ENCODE results near the gene ARHGAP24.
"Not testable (repeated sequence)": the region's sequence is repeated elsewhere in the genome, so short reads cannot be mapped to it uniquely, and the experiment has no call there.

The ARHGAP24 gene

GRCh38 chr4:85951099-85951498 lies 476.1 kb downstream of the ARHGAP24 start:
- Histone ChIP-seq H3K9me3 (ENCODE audit: control insufficient read depth in 2 of 2, low read length in 2 of 2) (no peaks in the 10 kb centered on the region), H3K36me3 (ENCODE audit: control insufficient read depth in 2 of 2, insufficient read depth in 2 of 2, low read length in 2 of 2) (no peaks in the 10 kb centered on the region), H3K27ac (ENCODE audit: low read depth in 2 of 2, low read length in 2 of 2) (no peak overlapping the region), H3K4me1 (ENCODE audit: control insufficient read depth in 2 of 2, insufficient read depth in 2 of 2, low read length in 2 of 2) (no peaks in the 10 kb centered on the region), H3K9ac (ENCODE audit: low read depth in 1 of 2, low read length in 2 of 2) (no peak overlapping the region), H3K27me3 (ENCODE audit: control insufficient read depth in 2 of 2, insufficient read depth in 2 of 2, low read length in 2 of 2) (no peaks in the 10 kb centered on the region), H3K4me3 (ENCODE audit: low read length in 2 of 2) (no peak overlapping the region)

- no peaks in the 10 kb centered on the region for H3K9me3 ChIP-seq (ENCODE audit: control insufficient read depth in 2 of 2, low read length in 2 of 2)
- no peak overlapping the region for H3K9ac ChIP-seq (ENCODE audit: low read depth in 1 of 2, low read length in 2 of 2)
- no peaks in the 10 kb centered on the region for H3K4me1 ChIP-seq (ENCODE audit: control insufficient read depth in 2 of 2, insufficient read depth in 2 of 2, low read length in 2 of 2)
- H3K4me3 ChIP-seq (ENCODE audit: low read length in 2 of 2), result no peak overlapping the region
- H3K27me3 ChIP-seq (ENCODE audit: control insufficient read depth in 2 of 2, insufficient read depth in 2 of 2, low read length in 2 of 2), result no peaks in the 10 kb centered on the region
- no peak overlapping the region for H3K27ac ChIP-seq (ENCODE audit: low read depth in 2 of 2, low read length in 2 of 2)
- H3K36me3 ChIP-seq (ENCODE audit: control insufficient read depth in 2 of 2, insufficient read depth in 2 of 2, low read length in 2 of 2), result no peaks in the 10 kb centered on the region
Measured at GRCh38 chr4:85952528-85952927, 477.6 kb downstream of the ARHGAP24 start.

GRCh38 chr4:85952972-85953650 lies 478.2 kb downstream of the ARHGAP24 start:
- Histone ChIP-seq H3K27ac (ENCODE audit: low read depth in 2 of 2, low read length in 2 of 2) (no peak overlapping the region), H3K9me3 (ENCODE audit: control insufficient read depth in 2 of 2, low read length in 2 of 2) (no peaks in the 10 kb centered on the region), H3K4me3 (ENCODE audit: low read length in 2 of 2) (no peak overlapping the region), H3K4me1 (ENCODE audit: control insufficient read depth in 2 of 2, insufficient read depth in 2 of 2, low read length in 2 of 2) (no peaks in the 10 kb centered on the region), H3K9ac (ENCODE audit: low read depth in 1 of 2, low read length in 2 of 2) (no peak overlapping the region), H3K36me3 (ENCODE audit: control insufficient read depth in 2 of 2, insufficient read depth in 2 of 2, low read length in 2 of 2) (no peaks in the 10 kb centered on the region), H3K27me3 (ENCODE audit: control insufficient read depth in 2 of 2, insufficient read depth in 2 of 2, low read length in 2 of 2) (no peaks in the 10 kb centered on the region)

DNA sequence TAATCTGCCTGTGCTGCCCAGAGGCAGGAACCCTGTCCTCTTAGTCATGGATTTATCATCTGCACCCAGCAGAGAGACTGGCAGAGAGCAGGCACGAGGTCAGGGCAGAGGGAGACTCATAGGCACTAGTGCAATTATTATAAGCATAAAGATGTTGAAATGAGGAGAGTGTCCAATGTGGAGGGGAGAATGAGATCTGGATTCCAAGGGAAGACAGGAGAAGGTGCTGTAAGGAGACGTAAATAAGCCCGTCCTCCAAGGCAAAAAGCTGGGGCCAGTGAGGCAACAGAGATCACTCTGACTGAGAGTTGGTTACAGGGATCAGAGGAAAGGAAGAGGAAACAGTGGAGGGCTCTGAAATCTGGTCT lies 478.7 kb downstream of the ARHGAP24 start:
- Histone ChIP-seq H3K9ac (ENCODE audit: low read depth in 1 of 2, low read length in 2 of 2) (no peak overlapping the region), H3K27me3 (ENCODE audit: control insufficient read depth in 2 of 2, insufficient read depth in 2 of 2, low read length in 2 of 2) (no peaks in the 10 kb centered on the region), H3K4me1 (ENCODE audit: control insufficient read depth in 2 of 2, insufficient read depth in 2 of 2, low read length in 2 of 2) (no peaks in the 10 kb centered on the region), H3K36me3 (ENCODE audit: control insufficient read depth in 2 of 2, insufficient read depth in 2 of 2, low read length in 2 of 2) (no peaks in the 10 kb centered on the region), H3K9me3 (ENCODE audit: control insufficient read depth in 2 of 2, low read length in 2 of 2) (no peaks in the 10 kb centered on the region), H3K4me3 (ENCODE audit: low read length in 2 of 2) (no peak overlapping the region), H3K27ac (ENCODE audit: low read depth in 2 of 2, low read length in 2 of 2) (no peak overlapping the region)

GRCh38 chr4:85955620-85956292 lies 480.8 kb downstream of the ARHGAP24 start:
- no peak overlapping the region for H3K4me3 ChIP-seq (ENCODE audit: low read length in 2 of 2)
- H3K36me3 ChIP-seq (ENCODE audit: control insufficient read depth in 2 of 2, insufficient read depth in 2 of 2, low read length in 2 of 2), result no peaks in the 10 kb centered on the region
- no peaks in the 10 kb centered on the region for H3K27me3 ChIP-seq (ENCODE audit: control insufficient read depth in 2 of 2, insufficient read depth in 2 of 2, low read length in 2 of 2)
- no peak overlapping the region for H3K27ac ChIP-seq (ENCODE audit: low read depth in 2 of 2, low read length in 2 of 2)
- no peaks in the 10 kb centered on the region for H3K4me1 ChIP-seq (ENCODE audit: control insufficient read depth in 2 of 2, insufficient read depth in 2 of 2, low read length in 2 of 2)
- H3K9ac ChIP-seq (ENCODE audit: low read depth in 1 of 2, low read length in 2 of 2), result no peak overlapping the region
- H3K9me3 ChIP-seq (ENCODE audit: control insufficient read depth in 2 of 2, low read length in 2 of 2), result no peaks in the 10 kb centered on the region

- Histone ChIP-seq H3K27ac (ENCODE audit: low read depth in 2 of 2, low read length in 2 of 2) (no peak overlapping the region), H3K27me3 (ENCODE audit: control insufficient read depth in 2 of 2, insufficient read depth in 2 of 2, low read length in 2 of 2) (no peaks in the 10 kb centered on the region)
Measured at GRCh38 chr4:85956293-85956945, 481.5 kb downstream of the ARHGAP24 start.

GRCh38 chr4:85961887-85962286 lies 486.9 kb downstream of the ARHGAP24 start:
- Histone ChIP-seq H3K9me3 (ENCODE audit: control insufficient read depth in 2 of 2, low read length in 2 of 2) (no peaks in the 10 kb centered on the region), H3K4me3 (ENCODE audit: low read length in 2 of 2) (no peak overlapping the region), H3K27ac (ENCODE audit: low read depth in 2 of 2, low read length in 2 of 2) (no peak overlapping the region), H3K36me3 (ENCODE audit: control insufficient read depth in 2 of 2, insufficient read depth in 2 of 2, low read length in 2 of 2) (no peaks in the 10 kb centered on the region), H3K27me3 (ENCODE audit: control insufficient read depth in 2 of 2, insufficient read depth in 2 of 2, low read length in 2 of 2) (no peaks in the 10 kb centered on the region), H3K4me1 (ENCODE audit: control insufficient read depth in 2 of 2, insufficient read depth in 2 of 2, low read length in 2 of 2) (no peaks in the 10 kb centered on the region), H3K9ac (ENCODE audit: low read depth in 1 of 2, low read length in 2 of 2) (no peak overlapping the region)

More at GRCh38 chr4:85956293-85956945, 481.5 kb downstream of the ARHGAP24 start:
- H3K36me3 ChIP-seq (ENCODE audit: control insufficient read depth in 2 of 2, insufficient read depth in 2 of 2, low read length in 2 of 2), result no peaks in the 10 kb centered on the region
- H3K4me1 ChIP-seq (ENCODE audit: control insufficient read depth in 2 of 2, insufficient read depth in 2 of 2, low read length in 2 of 2), result no peaks in the 10 kb centered on the region
- H3K9me3 ChIP-seq (ENCODE audit: control insufficient read depth in 2 of 2, low read length in 2 of 2), result no peaks in the 10 kb centered on the region
- no peak overlapping the region for H3K9ac ChIP-seq (ENCODE audit: low read depth in 1 of 2, low read length in 2 of 2)
- H3K4me3 ChIP-seq (ENCODE audit: low read length in 2 of 2), result no peak overlapping the region

- Histone ChIP-seq H3K9me3 (ENCODE audit: control insufficient read depth in 2 of 2, low read length in 2 of 2) (no peaks in the 10 kb centered on the region), H3K9ac (ENCODE audit: low read depth in 1 of 2, low read length in 2 of 2) (no peak overlapping the region), H3K4me3 (ENCODE audit: low read length in 2 of 2) (no peak overlapping the region), H3K27ac (ENCODE audit: low read depth in 2 of 2, low read length in 2 of 2) (no peak overlapping the region), H3K27me3 (ENCODE audit: control insufficient read depth in 2 of 2, insufficient read depth in 2 of 2, low read length in 2 of 2) (no peaks in the 10 kb centered on the region), H3K36me3 (ENCODE audit: control insufficient read depth in 2 of 2, insufficient read depth in 2 of 2, low read length in 2 of 2) (no peaks in the 10 kb centered on the region), H3K4me1 (ENCODE audit: control insufficient read depth in 2 of 2, insufficient read depth in 2 of 2, low read length in 2 of 2) (no peaks in the 10 kb centered on the region)
Measured at GRCh38 chr4:85963231-85963630, 488.3 kb downstream of the ARHGAP24 start.

- Histone ChIP-seq H3K4me3 (ENCODE audit: low read length in 2 of 2) (no peak overlapping the region), H3K27me3 (ENCODE audit: control insufficient read depth in 2 of 2, insufficient read depth in 2 of 2, low read length in 2 of 2) (no peaks in the 10 kb centered on the region), H3K9ac (ENCODE audit: low read depth in 1 of 2, low read length in 2 of 2) (no peak overlapping the region), H3K36me3 (ENCODE audit: control insufficient read depth in 2 of 2, insufficient read depth in 2 of 2, low read length in 2 of 2) (no peaks in the 10 kb centered on the region), H3K4me1 (ENCODE audit: control insufficient read depth in 2 of 2, insufficient read depth in 2 of 2, low read length in 2 of 2) (no peaks in the 10 kb centered on the region), H3K27ac (ENCODE audit: low read depth in 2 of 2, low read length in 2 of 2) (no peak overlapping the region), H3K9me3 (ENCODE audit: control insufficient read depth in 2 of 2, low read length in 2 of 2) (no peaks in the 10 kb centered on the region)
Measured at GRCh38 chr4:85964298-85964697, 489.3 kb downstream of the ARHGAP24 start.

DNA sequence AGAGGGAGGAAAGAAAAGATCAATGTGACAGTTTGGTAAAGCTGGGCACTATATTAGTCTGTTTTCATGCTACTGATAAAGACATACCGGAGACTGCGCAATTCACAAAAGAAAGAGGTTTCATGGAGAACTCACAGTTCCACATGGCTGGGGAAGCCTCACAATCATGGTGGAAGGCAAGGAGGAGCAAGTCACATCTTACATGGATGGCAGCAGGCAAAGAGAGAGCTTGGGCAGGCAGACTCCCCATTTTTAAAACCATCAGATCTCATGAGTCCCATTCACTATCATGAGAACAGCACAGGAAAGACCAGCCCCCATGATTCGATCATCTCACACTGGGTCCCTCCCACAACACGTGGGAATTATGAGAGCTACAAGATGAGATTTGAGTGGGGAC lies 490.1 kb downstream of the ARHGAP24 start:
- not testable (repeated sequence) for H3K9me3 ChIP-seq (ENCODE audit: control insufficient read depth in 2 of 2, low read length in 2 of 2); H3K27ac ChIP-seq (ENCODE audit: low read depth in 2 of 2, low read length in 2 of 2); H3K9ac ChIP-seq (ENCODE audit: low read depth in 1 of 2, low read length in 2 of 2); H3K27me3 ChIP-seq (ENCODE audit: control insufficient read depth in 2 of 2, insufficient read depth in 2 of 2, low read length in 2 of 2); H3K4me3 ChIP-seq (ENCODE audit: low read length in 2 of 2); H3K36me3 ChIP-seq (ENCODE audit: control insufficient read depth in 2 of 2, insufficient read depth in 2 of 2, low read length in 2 of 2); H3K4me1 ChIP-seq (ENCODE audit: control insufficient read depth in 2 of 2, insufficient read depth in 2 of 2, low read length in 2 of 2)

Data from mucosa of rectum (tissue), 2 donors.